ENCODE data around the gene TENM3. TPM values are rescaled to one million over a fixed set of nuclear protein-coding genes. Genes with fewer than 3 reads are reported as not detected.

Gene TENM3
- total RNA-seq, 1 donor = 14.0 TPM

- H3K4me3 ChIP-seq (ENCODE audit: low read depth, low read length) = no peak overlapping the region
- no peak for TF ChIP-seq CTCF (IDR thresholded peaks at IDR 0.05; ENCODE audit: insufficient read depth, low read length)
- peak; percentile 43 for DNase-seq (ENCODE audit: low read depth)
These were observed 361.0 kb downstream of the TENM3 start for GRCh38 chr4:182604161-182604622.

- TF ChIP-seq CTCF (IDR thresholded peaks at IDR 0.05; ENCODE audit: insufficient read depth, low read length) = no peak
- DNase-seq (ENCODE audit: low read depth) = peak; percentile 6
- H3K4me3 ChIP-seq (ENCODE audit: low read depth, low read length) = no peak overlapping the region
These were observed 361.8 kb downstream of the TENM3 start for GRCh38 chr4:182604953-182605352.

GRCh38 chr4:182608525-182608924 lies 365.3 kb downstream of the TENM3 start:
- H3K4me3 ChIP-seq (ENCODE audit: low read depth, low read length) = no peak overlapping the region
- no peak for DNase-seq (ENCODE audit: low read depth)
- TF ChIP-seq CTCF (IDR thresholded peaks at IDR 0.05; ENCODE audit: insufficient read depth, low read length) = no peak

GRCh38 chr4:182616476-182616875 lies 373.3 kb downstream of the TENM3 start:
- H3K4me3 ChIP-seq (ENCODE audit: low read depth, low read length) = no peak overlapping the region
- no peak for DNase-seq (ENCODE audit: low read depth)
- no peak for TF ChIP-seq CTCF (IDR thresholded peaks at IDR 0.05; ENCODE audit: insufficient read depth, low read length)

GRCh38 chr4:182619660-182620059 lies 376.5 kb downstream of the TENM3 start:
- H3K4me3 ChIP-seq (ENCODE audit: low read depth, low read length) = no peak overlapping the region
- no peak for DNase-seq (ENCODE audit: low read depth)
- no peak for TF ChIP-seq CTCF (IDR thresholded peaks at IDR 0.05; ENCODE audit: insufficient read depth, low read length)

GRCh38 chr4:182620111-182620980 lies 377.1 kb downstream of the TENM3 start:
- no peak overlapping the region for H3K4me3 ChIP-seq (ENCODE audit: low read depth, low read length)
- DNase-seq (ENCODE audit: low read depth) = no peak
- no peak for TF ChIP-seq CTCF (IDR thresholded peaks at IDR 0.05; ENCODE audit: insufficient read depth, low read length)

Measured in fibroblast of the aortic adventitia (primary cell).